ENCODE results near the gene CRYBG2.

DNA sequence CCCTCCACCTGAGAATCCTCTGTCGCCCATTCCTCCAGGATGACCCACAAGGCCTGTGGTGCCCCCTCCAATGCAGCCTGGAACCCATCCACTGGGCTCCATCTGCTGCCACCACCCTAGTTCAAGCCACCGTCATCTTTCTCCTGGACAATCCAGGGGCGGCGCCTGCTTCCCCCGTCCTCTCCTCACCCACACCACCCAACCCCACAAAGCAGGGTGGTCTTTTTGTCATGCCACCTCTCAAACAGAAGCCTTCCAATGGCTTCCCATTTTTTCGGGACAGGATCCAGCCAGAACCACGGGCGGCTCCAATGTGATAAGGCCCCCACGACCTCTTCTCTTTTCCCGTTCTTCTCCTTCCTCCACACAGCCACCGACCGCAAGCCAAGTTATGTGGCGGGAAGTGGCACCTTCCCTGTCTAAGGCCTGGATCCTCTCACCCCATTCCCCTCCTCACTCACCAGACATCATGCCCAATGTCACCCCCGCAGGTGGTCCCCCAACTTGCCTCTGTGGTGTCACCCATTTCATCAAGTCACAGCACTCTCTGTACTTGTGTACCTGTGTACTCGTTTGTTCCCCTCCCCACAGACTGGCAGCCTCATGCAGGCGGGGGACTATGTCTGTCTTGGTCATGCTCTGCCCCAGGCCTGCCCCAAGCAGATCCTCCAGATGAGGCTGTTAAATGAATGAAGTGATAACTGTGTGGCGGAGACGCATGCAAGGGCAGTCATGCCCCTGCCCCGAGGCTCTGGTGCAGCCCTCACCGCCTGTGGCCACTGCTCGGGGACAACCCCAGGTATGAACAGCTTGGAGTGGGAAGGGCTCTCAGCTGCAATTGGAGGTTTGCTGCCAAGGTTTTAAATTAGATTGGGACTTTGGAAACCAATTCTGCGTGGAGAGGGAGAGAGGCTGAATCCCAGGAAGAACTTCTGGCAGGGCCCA, 58.5 kb downstream of the CRYBG2 start:
- no peak for TF ChIP-seq CTCF (IDR thresholded peaks at IDR 0.05; ENCODE audit: low read depth, low read length)
- TF ChIP-seq EZH2phosphoT487 (IDR thresholded peaks at IDR 0.05; ENCODE audit: low read depth): no peak

All from OCI-LY3 (cell line).